A549 (cell line): ENCODE data around the gene CCL24. TPM values are rescaled to one million over a fixed set of nuclear protein-coding genes. Genes with fewer than 3 reads are reported as not detected.
"Not testable (repeated sequence)": the region's sequence is repeated elsewhere in the genome, so short reads cannot be mapped to it uniquely, and the experiment has no call there.

Source experiments
- ATAC-seq, 2 experiments: fragments of 200-7000 bp in 1 of 2; fragments of >200 bp in 1 of 2; cut with Nextera tagmentation in 1 of 2; cut with Tn5 transposase in 1 of 2; 3 replicates each; pipeline versions ENCODE4 v1.8.0 to v1.9.1; 2018 to 2020; ENCODE audit warnings: mild to moderate bottlenecking in 1 of 2, moderate library complexity in 1 of 2
- CTCF ChIA-PET: fragments of 300-600 bp; sonication (Branson Sonifier 250); formaldehyde crosslinking; extraction: SDS; loops from one replicate; lab custom pipeline; 2021; ENCODE audit warnings: antibody characterized with exemption, inconsistent platforms; lab: Yijun Ruan, JAX
- POLR2A ChIA-PET: fragments of 350-600 bp; formaldehyde crosslinking; extraction: SDS; loops from one replicate; lab custom pipeline; 2021; ENCODE audit warnings: antibody characterized with exemption, inconsistent platforms; lab: Yijun Ruan, JAX
- DNase-seq, 2 experiments: peaks; one replicate each; pipeline versions ENCODE4 v3.0.0 to v3.0.0-alpha.2; 2011 to 2016; ENCODE audit warnings: low read depth in 1 of 2, low spot score in 1 of 2
- FAIRE-seq: peaks from 2 replicates; lab custom pipeline; 2011; peaks lifted over from hg19 to GRCh38; lab: Jason Lieb, UNC
- H3K27ac ChIP-seq, 2 experiments: fragments of >200 bp; sonication (Bioruptor Twin); formaldehyde crosslinking; 3 replicates each; pipeline ENCODE4 v1.5.1; 2016 to 2017
- H3K4me1 ChIP-seq: fragments of >200 bp; sonication (Bioruptor Twin); formaldehyde crosslinking; 3 replicates; pipeline ENCODE4 v1.6.1; 2016
- H3K4me2 ChIP-seq: fragments of >200 bp; sonication (Bioruptor Twin); formaldehyde crosslinking; 3 replicates; pipeline ENCODE4 v1.6.1; 2016
- H3K4me3 ChIP-seq: fragments of >200 bp; sonication (Bioruptor Twin); formaldehyde crosslinking; 3 replicates; pipeline ENCODE4 v1.5.1; 2016
- H3K9me3 ChIP-seq: fragments of >200 bp; sonication (Bioruptor Twin); formaldehyde crosslinking; 3 replicates; pipeline ENCODE4 v1.6.1; 2016
- E2F6 ChIP-seq: IDR thresholded peaks from 2 replicates; pipeline ENCODE4 v1.6.1; 2012; ENCODE audit warnings: low read depth, borderline replicate concordance
- EP300 ChIP-seq, 2 experiments: fragments of >200 bp; sonication (Bioruptor Twin); formaldehyde crosslinking; IDR thresholded peaks; 2 replicates in 1 of 2; 3 replicates in 1 of 2; pipeline ENCODE4 v1.6.1; 2016 to 2017
- FOSL2 ChIP-seq, 2 experiments: fragments of 450-650 bp in 1 of 2; fragments of >200 bp in 1 of 2; sonication (Bioruptor Twin) in 1 of 2; formaldehyde crosslinking; IDR thresholded peaks; 2 replicates each; pipeline versions ENCODE4 v1.5.0 to v1.6.1; 2016 to 2020; ENCODE audit warnings: mild to moderate bottlenecking in 1 of 2, moderate library complexity in 1 of 2
- GATA3 ChIP-seq: IDR thresholded peaks from 2 replicates; pipeline ENCODE4 v1.6.1; 2012; ENCODE audit warnings: borderline replicate concordance
- HES2 ChIP-seq: fragments of >200 bp; sonication (Bioruptor Twin); formaldehyde crosslinking; IDR thresholded peaks from 2 replicates; pipeline ENCODE4 v1.6.1; 2016
- MAX ChIP-seq: IDR thresholded peaks from 2 replicates; pipeline ENCODE4 v1.6.1; 2012
- RAD21 ChIP-seq, 2 experiments: fragments of >200 bp in 1 of 2; sonication (Bioruptor Twin) in 1 of 2; formaldehyde crosslinking in 1 of 2; IDR thresholded peaks in 1 of 2; conservative IDR thresholded peaks in 1 of 2; 2 replicates in 1 of 2; 3 replicates in 1 of 2; pipeline ENCODE4 v1.6.1; 2012 to 2018; ENCODE audit warnings: inconsistent platforms in 1 of 2
- RARB ChIP-seq: fragments of 250-450 bp; sonication (Bioruptor Pico); IDR thresholded peaks from 2 replicates; pipeline ENCODE4 v1.8.0; 2021; ENCODE audit warnings: mild to moderate bottlenecking, moderate library complexity
- ZC3H11A ChIP-seq: fragments of 450-650 bp; IDR thresholded peaks from 2 replicates; pipeline ENCODE4 v1.6.1; 2014; ENCODE audit warnings: antibody characterized with exemption, mild to moderate bottlenecking
- WGBS: methylation state at CpG from one replicate; pipeline ENCODE4 v1.1.6; 2017; ENCODE audit errors: missing lambda C conversion rate; 5-methylcytosine and 5-hydroxymethylcytosine counted together
- polyA plus RNA-seq, 4 experiments: library from polyadenylated mRNA; depleted of rRNA in 3 of 4; stranded (reverse); fragments of >200 nt; fragmentation: RNase III in 1 of 4; extraction: RNeasy Plus Mini Kit Qiagen cat#74134 plus additional on column Dnase treatment in 1 of 4; gene quantifications; 2 replicates in 3 of 4; 3 replicates in 1 of 4; pipeline ENCODE4 v1.2.3, GENCODE V29; 2011 to 2017

Gene CCL24
- polyA plus RNA-seq, 2 of the 4 experiments (the other 2 are of a cell fraction): 0.14 TPM; not detected in 1

- H3K4me2 ChIP-seq, DNase-seq: not testable (repeated sequence)
Measured at GRCh38 chr7:75779035-75779434, 34.6 kb downstream of the CCL24 start.

GRCh38 chr7:75776295-75776971 is 37.2 kb downstream of the CCL24 start:
- Histone ChIP-seq H3K9me3 (no peaks in the 10 kb centered on the region), H3K4me1 (peaks cover 12% of the 10 kb centered on the region), H3K4me3 (no peak overlapping the region), H3K27ac (no peak overlapping the region), H3K4me2 (no peak overlapping the region)
- DNase-seq (peak in 1 of 2 experiments; percentile 59), ATAC-seq (peak; percentile 32 to 72; a peak in 3 of 6 replicates), FAIRE-seq (no peak)
- CTCF ChIA-PET: interaction anchor here (0.5 to 1.6 kb wide), 3 partner anchors 12 to 80 kb away, joined by 3 to 5 read pairs (median 5); no protein-coding TSS in a partner anchor
- POLR2A ChIA-PET: no interaction called here
- TF ChIP-seq RAD21 (conservative IDR thresholded peaks at IDR 0.05 in 1 of 2, IDR thresholded peaks at IDR 0.05 in 1 of 2) (0 out of 5 replicates have a peak, but pooled peaks of 1 of the 2 experiments have one; percentile 19), E2F6 (no peak)
- 53% methylated on average over 11 of the region's 12 CpGs for WGBS

More at GRCh38 chr7:75779035-75779434, 34.6 kb downstream of the CCL24 start:
- FAIRE-seq, H3K4me1 ChIP-seq, ATAC-seq, POLR2A ChIA-PET, H3K4me3 ChIP-seq, CTCF ChIA-PET, H3K27ac ChIP-seq, H3K9me3 ChIP-seq: not testable (repeated sequence)
- 68% methylated on average over 11 of the region's 11 CpGs for WGBS

GRCh38 chr7:75773958-75774357 is 39.6 kb downstream of the CCL24 start:
- H3K4me3 ChIP-seq, POLR2A ChIA-PET: not testable (repeated sequence)

GRCh38 chr7:75772081-75773077 is 41.2 kb downstream of the CCL24 start, which contains the start of gene CCL26:
CCL26 (minus strand) TSS chr7:75772211; CDS start chr7:75772176, 35 bp downstream.
- Histone ChIP-seq H3K9me3 (no peaks in the 10 kb centered on the region), H3K27ac (peak within 1 kb of the TSS; percentile 19 to 71; a peak in 4 of 6 replicates), H3K4me1 (peaks cover 12% of the 10 kb centered on the region), H3K4me3 (no peak within 1 kb of the TSS)
- peak; percentile 62 to 71; a peak in 4 of 6 replicates for ATAC-seq
- TF ChIP-seq GATA3 (peak; percentile 41; the same call in 1 of the 2 replicates), FOSL2 (IDR thresholded peaks at IDR 0.05) (no peak), FOSL2 (CRISPR knock-in tag; IDR thresholded peaks at IDR 0.05) (0 out of 2 replicates have a peak, but pooled peaks have one; percentile 5), HES2 (no peak), EP300 (IDR thresholded peaks at IDR 0.05) (0 out of 5 replicates have a peak, but pooled peaks of 1 of the 2 experiments have one; percentile 11), MAX (0 out of 2 replicates have a peak, but pooled peaks have one; percentile 26), ZC3H11A (no peak), RARB (0 out of 2 replicates have a peak, but pooled peaks have one; percentile 59)
- TF ChIP-seq, all 56 proteins: peak for 5
- FAIRE-seq (no peak), DNase-seq (peak in 1 of 2 experiments; percentile 76)
- WGBS: 40% methylated on average over 9 of the region's 9 CpGs
- ChIA-PET POLR2A (no interaction called here), CTCF (interaction anchor here (0.9 to 1.5 kb wide), 2 partner anchors 10 to 248 kb away, joined by 3 to 12 read pairs; no protein-coding TSS in a partner anchor)
- H3K4me2 ChIP-seq: peak within 1 kb of the TSS; percentile 49

More at GRCh38 chr7:75773958-75774357, 39.6 kb downstream of the CCL24 start:
- CTCF ChIA-PET, ATAC-seq, H3K4me2 ChIP-seq, H3K9me3 ChIP-seq, DNase-seq, FAIRE-seq: not testable (repeated sequence)
- WGBS: 90% methylated on average over 6 of the region's 6 CpGs
- H3K27ac ChIP-seq: peak overlapping the region in 1 of 2 experiments; percentile 9; a peak in 1 of 6 replicates
- peaks cover 12% of the 10 kb centered on the region for H3K4me1 ChIP-seq
